GM19240 (cell line): ENCODE measurements around the gene CMTM8.

Source experiments
- DNase-seq: peaks from one replicate; pipeline ENCODE4 v3.0.0; 2011; ENCODE audit warnings: low spot score; ENCODE audit not compliant: insufficient read length

CMTM8 gene

DNA sequence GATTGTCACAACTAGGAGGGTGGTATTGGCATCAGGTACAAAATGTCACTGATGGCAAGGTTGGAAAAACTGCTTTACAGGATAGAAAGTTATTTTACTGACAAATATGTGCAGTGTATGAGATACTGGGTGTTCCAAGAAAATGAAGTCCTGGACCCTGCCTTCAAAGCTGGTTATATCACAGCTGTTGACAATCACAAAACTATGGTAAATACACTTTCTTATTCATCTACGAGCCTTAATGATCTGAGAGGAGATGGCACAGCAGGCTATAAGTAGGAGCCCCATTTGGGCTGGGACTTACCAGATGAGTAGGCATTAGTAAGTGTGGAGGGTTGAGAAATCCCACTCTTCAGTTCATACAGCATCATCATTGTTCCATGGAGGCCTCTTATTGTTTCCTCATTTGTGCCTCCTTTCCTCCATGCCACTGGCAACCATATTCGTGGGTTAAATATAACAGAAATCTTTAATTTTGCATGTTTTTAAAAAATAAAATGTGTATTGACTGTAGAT is 66.9 kb downstream of the CMTM8 start:
- DNase-seq: no peak

DNA sequence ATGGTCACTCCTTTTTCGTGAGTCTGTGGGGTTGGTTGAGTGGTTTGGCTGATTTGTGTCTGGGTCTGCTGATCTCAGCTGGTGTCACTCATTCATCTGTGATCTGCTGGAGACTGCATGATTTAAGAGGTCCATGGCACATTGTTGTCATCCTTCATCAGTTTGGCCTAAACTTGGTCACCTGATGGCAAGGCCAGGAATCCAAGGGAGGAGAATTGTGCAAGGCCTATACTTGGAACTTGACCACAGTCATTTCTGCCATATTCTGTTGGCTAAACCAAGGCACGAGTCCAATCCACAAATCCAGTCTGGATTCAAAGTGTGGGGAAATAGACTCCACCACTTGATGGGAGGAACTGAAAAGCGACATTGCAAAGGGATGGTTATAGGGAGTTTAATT is 67.6 kb downstream of the CMTM8 start:
- no peak for DNase-seq

DNA sequence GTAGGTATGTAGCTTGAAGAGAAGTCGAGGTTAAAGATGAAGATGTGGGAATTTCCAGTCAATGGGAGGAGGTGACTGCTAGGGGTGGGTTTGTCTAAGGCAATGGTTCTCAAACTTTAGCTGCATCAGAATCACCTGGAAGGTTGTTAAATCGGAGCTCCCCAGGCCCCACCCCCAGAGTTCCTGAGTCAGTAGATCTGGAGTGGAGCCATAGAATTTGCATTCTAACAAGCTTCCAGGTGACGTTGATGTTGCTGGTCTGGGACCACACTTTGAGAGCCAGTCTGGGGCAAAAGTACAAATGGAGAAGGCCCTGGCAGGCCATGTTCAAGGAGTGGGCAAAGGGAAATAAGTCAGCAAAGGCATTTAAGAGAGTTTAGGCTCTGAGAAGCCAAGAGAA is 69.1 kb downstream of the CMTM8 start:
- no peak for DNase-seq

DNA sequence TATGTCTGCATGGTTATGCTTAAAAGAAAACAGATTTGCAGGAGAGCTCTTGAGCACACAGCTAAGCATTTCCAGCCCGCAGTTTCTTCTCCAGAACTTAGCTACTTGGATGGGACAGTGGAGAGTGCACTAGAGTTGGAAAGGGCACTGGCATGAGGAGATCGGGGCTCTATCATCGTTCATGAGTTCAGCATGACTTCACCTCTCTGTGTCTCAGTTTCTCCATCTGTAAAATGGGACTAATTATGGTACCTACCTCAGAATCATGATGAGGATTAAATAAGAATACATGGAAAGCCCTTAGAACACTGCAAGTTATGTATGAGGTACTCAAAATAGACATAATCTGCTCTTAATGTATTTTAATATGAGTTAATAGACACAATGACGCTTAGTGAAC is 69.9 kb downstream of the CMTM8 start:
- no peak for DNase-seq

DNA sequence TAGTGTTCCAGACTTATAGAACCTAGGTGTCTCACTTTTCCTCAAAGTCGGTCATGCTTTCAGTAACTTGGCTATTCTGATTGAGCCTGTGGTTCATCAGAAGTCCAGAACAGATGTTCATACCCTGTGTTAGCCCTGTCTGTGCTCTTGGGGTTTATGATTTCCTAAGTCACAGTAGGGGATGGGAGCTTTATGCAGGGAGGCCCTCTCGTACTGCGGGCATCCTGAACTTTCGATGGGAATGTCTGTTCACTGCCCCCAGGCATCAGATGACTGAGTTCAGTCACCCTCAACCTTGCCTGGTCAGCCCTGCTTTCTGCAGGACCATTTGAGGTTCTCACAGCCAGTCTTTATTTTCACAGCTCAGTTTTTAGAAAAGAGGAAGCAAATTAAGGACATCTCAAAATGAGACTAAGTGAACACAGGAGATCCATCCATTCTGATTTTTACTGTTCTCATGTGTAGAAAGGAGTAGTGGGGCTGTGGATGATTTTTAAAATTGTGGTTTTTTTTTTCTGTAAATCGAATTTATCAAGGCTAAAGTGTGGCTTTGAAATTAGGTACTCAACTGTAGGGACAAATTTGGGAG is 71.3 kb downstream of the CMTM8 start:
- no peak for DNase-seq

DNA sequence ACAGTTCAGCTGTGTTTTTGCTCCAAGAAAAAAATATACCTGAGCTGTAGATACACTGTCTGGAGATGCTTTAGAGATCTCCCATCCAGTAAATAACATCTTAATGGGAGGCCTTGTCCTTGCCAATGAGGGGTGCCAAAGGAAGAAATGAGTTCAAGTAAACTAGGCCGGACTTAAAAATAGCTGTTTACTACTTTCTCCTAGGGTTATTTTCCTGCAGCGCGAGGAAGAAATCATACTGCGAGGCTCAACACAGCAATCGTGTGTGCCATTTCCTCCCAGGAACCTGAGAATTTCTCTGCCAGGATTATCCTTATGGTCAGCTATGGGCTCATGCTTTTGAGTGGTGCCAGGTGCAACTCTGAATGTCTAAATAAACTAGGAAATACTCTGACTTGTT is 71.9 kb downstream of the CMTM8 start:
- no peak for DNase-seq

DNA sequence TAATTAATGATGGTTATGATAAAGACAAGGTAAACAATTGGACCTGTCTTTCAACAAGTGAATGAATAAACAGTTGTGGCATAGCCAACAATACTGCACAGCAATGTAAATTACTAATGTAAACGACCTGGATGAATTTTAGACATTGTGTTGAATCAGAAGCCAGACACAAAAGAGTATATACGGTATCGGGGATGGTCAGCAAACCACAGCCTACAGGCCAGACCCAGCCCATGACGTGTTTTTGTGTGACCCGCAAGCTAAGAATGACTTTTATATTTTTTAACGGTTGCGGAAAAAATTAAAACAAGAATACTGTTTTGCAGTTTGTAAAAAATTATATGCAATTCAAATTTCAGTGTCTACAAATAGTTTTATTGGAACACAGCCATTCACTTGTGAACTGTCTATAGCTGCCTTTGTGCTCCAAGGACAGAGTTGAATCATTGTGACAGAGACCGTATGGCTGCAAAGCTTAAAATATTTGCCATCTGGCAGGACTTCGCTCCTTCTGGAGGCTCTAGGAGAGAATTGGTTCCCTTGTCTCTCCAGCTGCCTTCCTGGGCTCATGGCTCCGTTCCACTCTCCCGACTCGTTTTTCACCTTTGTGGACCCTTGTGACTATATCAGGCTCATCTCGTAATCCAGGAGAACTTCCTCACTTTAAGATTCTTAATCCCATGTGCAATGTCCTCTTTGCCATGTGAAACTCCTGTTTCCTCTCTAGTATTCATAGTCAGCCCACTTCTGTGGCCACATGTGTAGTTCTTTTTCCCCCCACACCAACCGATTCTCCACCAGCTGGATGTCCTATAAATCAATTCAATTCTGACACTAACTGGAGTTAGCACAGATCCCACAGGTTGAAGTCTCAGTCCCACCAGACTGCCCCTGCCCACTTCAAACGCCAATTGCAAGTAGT is 72.7 kb downstream of the CMTM8 start:
- DNase-seq: no peak

DNA sequence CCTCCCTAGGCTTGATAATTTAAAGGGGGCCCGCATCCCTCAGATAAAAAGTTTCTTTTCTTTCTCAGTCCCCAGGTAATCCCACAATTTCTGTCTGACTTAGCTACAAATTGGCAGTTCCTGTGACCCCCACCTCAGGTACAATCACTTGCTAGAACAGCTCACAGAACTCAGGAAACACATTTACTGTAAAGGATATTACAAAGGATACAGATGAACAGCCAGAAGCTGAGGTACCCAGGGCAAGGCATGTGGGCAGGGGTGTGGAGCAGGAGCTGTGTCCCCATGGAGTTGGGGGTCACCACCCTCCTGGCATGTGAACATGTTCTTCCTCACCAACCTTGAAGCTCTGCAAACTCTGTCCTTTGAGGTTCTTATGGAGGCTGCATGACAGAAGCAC is 73.8 kb downstream of the CMTM8 start:
- DNase-seq: no peak

DNA sequence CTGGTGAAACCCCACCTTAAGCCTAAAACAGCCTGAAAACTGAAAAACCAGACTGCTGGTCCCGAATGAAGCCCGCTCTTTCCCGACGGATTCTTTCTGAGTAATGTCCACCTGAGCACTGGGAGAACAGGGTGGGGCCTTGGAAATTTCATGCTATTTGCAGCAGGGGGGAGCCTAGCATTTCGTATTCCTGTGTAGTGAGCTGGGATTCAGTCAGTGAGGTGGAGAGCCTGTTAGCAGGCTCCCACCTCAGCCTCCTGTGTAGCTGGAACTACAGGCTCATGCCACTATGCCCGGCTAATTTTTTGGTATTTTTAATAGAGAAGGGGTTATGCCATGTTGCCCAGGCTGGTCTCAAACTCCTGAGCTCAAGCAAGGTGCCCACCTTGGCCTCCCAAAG is 74.7 kb downstream of the CMTM8 start:
- no peak for DNase-seq

DNA sequence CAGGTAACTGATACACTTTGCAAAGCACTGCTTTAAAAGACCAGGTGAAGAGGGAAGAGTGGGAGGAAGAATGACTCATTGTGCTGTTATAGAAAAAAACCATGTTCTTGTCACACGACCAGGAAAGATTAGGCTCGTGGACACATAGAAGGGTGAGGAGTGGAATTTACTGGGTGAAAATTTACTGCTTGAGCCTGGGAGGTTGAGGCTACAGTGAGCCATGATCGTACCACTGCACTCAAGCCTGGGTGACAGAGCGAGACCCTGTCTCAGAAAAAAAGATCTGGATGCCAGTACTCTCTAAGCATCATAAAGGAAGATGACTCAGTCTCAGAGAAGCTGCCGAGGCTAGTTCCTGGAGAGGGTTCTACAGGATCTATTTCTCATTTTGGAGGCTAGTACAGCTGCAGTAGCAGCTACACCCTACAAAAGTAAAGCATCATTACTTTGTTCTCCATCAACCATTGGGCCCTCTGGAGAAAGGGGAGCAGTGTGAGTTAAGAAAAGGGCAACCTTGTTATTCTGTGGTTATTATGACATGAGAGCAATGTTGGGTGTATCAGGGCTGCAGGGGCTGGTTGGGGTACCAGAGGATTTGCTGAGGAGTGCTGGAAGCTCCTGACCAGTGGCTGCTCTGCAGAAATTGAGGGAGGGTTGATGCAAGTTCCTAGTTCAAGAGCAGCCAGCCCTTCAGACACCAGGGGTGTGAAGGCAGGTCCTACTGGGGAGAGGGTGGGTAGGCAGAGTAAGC is 75.4 kb downstream of the CMTM8 start:
- DNase-seq: no peak

DNA sequence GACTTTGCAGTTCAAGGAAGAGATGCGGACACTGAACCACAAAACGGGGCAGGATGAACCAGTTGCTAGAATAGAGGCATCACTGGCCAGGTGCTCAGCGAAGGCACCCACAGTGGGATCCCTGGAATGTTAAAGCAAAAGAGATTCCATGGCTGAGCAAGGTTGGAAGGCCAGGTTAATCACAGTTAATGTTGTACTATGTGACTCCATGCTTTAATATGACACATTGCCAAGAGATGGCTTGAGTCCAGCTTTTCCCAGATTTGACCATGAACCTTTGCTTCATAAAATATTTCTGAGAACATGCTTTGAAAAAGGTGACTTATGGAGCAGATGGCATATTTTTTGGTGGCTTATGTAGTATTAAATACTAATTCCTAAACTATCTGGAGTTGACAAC is 77.0 kb downstream of the CMTM8 start:
- no peak for DNase-seq

DNA sequence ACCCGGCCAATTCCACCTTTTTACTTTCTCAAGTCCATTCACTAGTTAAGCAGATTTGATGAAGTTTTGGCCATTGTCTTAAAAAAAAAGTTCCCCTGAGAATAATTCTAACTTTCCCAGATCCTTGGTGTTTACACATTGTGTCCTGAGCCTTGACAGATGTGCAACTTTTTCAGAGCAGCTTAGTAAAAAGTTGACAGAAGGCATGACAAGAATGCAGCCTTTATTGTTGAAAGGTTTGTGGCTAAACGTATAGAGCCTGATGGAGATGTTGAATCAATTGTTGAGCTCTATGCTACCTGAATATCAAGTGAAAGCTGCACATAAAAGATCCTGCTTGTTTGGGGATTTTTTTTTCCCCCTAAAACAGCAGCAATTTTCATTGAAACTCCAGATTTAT is 77.8 kb downstream of the CMTM8 start:
- no peak for DNase-seq

DNA sequence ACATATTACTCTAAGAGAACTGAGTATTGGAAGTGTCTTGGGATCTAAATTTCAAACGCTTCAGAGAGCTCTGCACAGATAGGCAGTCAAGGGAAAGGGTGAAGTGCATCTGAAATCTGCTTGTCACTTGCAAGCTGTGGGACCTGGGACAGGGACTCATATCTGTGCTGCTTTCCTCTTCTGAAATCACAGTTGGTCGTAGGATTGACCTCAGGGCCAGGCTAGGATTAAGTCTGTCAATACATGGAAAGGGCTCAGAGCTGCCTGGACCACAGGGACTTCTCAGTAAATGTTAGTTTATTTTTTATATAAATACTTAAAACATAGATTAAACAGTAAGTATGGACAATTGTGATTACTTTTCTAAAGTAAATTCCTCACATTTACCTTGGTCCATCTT is 78.5 kb downstream of the CMTM8 start:
- DNase-seq: no peak

DNA sequence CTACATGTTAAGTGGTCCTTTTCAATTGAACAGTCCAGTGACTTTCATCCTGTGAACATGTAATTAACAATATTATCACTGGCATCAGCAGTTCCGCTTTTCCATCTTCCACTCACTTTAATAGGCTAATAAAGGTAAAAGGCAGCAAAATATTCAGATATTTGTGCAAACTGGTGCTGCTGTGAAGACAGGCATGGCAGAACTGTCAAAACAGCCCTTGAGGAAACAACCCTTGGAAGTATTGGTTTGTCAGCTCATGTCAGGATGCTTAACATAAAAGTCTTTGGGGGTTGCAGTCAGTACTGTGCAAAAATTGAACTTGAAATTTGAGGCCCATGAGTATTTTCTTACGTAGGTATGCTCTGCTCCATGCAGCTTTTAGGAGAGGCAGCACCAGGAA is 81.1 kb downstream of the CMTM8 start:
- no peak for DNase-seq

DNA sequence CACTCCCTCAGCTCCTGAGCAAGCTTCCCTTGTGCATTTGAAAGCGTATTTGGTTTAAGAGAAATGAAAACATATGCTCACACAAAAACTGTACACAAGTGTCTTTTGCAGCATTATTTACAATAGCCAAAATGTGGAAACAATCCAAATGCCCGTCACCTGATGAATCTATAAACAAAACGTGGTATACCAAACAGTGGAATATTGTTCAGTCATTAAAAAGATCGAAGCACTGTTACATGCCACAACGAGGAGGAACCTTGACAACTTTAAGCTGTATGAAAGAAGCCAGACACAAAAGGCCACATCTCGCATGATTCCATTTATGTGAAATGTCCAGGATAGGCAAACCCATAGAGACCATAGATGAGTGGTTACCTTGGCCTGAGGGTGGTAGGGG is 81.6 kb downstream of the CMTM8 start:
- DNase-seq: no peak

DNA sequence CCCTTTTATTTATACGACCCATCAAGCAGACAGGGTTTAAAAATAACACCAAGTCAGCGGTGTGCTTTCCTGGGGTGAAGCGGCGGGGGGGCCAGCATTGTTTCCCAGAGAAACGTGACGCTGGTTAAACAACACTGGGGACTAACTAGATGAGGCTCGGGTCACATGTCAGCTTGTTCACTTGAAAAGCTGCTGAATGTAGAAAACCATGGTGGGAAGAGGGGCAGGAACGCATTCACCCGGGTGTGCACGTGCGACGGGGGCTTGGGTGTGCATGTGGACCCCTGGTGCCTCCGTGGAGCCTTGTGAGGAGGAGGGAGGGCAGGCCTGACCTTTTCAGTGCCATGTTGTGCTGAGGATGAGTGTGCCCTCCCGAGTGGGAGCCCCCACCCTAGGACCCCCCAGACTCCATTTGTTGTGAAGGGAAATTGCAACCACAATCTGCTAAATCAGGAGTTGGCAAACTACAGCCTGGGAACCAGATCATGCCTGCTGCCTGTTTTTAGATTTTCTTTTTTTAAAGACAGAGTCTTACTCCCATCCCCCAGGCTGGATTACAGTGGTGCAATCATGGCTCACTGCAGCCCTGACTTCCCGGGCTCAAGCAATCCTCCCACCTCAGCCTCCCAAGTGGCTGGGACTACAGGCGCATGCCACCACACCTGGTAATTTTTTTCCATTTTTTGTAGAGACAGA is 82.8 kb downstream of the CMTM8 start:
- no peak for DNase-seq

DNA sequence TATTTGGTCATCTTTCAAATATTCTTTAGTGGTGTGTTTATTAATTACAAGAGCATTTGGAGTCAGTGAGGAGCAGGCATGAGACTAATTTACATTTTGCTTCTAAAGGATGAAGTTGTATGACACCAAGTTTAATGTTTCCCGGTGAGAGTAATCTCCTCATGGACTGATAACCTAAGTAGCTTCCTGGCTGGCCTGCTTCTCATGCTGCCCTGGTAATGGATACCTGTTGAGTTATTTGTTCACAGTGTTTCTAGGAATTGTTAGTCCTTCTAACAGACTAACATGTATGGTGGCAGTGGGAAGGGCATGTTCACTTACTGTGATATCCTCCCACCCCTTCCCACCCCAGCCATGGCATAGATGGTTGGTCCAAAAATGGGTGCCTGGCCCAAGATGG is 83.8 kb downstream of the CMTM8 start:
- DNase-seq: no peak

DNA sequence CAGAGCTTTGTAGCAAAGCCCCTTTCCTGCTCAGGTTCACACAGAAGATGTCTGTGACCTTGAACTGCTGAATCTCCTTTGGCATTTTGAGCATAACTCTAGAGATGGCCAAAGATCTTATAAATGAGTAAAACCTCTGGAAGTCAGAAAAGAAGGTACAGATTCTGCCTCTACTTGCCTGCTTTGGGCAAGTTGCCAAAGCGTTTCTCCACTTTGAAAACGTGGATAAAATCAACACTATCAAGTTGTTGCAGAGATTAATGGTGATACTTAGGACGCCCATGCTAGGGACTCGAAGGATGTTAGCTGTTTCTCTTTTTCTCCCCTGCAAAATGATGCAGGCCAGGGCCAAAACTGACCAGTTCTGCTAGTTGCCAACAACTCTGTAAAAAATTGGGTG is 85.1 kb downstream of the CMTM8 start:
- DNase-seq: no peak

DNA sequence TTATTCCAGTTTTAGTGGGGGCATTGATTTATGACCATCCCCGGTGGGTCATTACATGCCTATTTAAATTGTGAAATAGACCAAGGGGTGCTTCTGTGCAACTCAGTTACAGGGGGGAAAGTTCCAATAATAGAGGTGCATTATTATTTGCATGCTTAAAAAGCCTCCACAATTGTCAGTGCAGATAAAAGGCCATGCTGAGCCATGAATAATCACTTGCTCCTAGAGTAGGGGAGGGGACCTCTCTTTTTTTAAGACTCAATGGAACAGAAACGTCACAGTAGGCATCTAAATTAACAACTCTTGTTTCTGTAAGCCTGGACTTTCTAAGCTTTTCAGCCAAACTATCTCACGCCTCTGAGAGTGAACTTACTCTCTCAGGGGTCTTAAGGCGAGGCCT is 86.7 kb downstream of the CMTM8 start:
- no peak for DNase-seq

DNA sequence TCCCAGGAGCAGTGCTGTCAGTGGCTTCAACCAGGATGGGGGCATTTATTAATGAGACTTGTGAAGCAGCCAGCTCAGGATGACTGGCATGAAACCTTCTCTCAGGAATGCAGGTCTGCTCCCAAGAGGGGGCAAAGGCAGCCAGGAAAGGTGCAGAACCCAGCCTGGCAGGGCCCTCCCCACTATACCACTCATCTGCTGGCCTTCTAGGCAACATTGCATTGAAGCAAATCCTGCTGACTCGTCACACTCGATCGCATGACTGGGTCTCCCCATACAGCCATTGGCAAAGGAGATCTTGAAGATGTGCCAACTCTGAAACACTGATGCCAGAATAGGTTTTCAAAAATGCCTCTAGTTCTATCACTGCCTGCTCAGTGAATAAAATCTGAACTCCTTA is 87.4 kb downstream of the CMTM8 start:
- no peak for DNase-seq

DNA sequence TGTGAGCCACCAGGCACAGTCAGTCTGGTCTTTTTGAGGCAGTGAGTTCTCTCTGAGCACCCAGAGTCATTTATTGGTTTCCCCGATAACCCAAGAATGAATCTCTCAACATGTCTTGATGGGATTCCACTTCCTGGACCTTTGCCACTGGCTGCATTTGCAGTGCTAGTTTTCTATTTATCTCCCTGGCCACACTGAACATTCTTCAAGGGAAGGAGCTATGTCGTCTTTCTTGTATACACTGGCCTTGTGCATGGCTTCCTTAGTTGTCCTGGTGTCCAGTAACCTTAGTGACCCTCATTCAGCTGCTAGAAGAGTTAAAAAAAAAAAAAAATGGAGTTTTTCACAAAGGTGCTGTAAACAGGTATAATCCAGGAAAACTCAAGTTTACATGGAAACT is 88.3 kb downstream of the CMTM8 start:
- no peak for DNase-seq

DNA sequence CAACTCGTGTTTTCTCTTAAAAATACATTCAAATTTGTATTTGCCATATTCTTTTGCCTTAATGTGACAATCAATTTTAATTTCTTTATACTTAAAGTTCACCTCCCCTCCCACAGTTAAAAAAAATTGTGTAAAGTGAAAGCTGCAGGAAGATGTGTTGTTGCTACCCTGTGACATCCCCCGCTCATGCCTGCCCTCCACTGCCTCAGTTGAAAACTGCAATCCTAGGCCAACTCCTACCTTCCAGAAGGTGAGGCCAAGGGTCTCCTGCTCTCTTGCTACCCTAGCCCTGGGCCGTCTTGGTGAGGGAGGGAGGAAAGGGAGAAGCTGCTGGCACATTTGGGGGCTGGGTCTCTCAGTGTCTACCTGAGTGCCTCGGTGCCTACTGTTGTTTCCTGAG is 96.2 kb downstream of the CMTM8 start:
- no peak for DNase-seq
